HG02610 (cell line): Measurements from ENCODE around the gene FXR1.
"Not testable (repeated sequence)": the region's sequence is repeated elsewhere in the genome, so short reads cannot be mapped to it uniquely, and the experiment has no call there.

Experiments
- ATAC-seq: cut with Tn5 transposase; IDR thresholded peaks from one replicate; pipeline ENCODE4 v1.9.1; 2021; ENCODE audit warnings: mild to moderate bottlenecking, moderate library complexity; ENCODE audit not compliant: unreplicated experiment

The FXR1 gene

DNA sequence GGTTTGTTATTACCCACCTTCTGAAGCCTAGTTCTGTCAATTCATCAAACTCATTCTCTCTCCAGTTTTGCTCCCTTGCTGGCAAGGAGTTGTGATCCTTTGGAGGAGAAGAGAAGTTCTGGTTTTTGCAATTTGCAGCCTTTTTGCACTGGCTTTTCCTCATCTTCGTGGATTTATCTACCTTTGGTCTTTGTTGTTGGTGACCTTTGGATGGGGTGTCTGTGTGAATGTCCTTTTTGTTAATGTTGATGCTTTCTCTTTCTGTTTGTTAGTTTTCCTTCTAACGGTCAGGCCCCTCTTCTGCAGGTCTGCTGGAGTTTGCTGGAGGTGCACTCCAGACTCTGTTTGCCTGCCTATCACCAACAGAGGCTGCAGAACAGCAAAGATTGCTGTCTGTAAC lies 91.0 kb downstream of the FXR1 start:
- not testable (repeated sequence) for ATAC-seq

- no peak for ATAC-seq
Measured at GRCh38 chr3:181006541-181006940, 94.1 kb downstream of the FXR1 start.

GRCh38 chr3:181007262-181007661 lies 94.8 kb downstream of the FXR1 start:
- ATAC-seq: no peak

- no peak for ATAC-seq
Measured at GRCh38 chr3:181008796-181009195, 96.3 kb downstream of the FXR1 start.

GRCh38 chr3:181009225-181009624 lies 96.8 kb downstream of the FXR1 start:
- ATAC-seq: no peak

DNA sequence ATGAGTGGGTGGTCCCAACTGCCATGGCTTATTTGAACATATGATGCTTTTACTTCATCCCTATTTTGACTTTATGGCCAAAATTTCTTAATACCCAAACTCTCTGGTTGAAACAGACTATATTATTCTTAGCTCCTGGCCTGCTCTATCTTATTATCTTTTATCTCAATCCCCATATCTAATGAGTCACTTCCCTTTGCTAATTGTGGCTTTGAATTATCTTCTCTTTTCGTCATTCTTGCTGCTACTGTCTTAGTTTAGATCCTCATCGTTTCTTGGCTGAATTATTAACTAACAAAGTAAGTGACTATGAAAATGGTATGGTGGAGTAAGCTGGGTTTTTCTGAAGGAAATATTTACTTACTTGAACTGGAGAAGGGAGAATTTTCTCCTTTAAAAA lies 105.2 kb downstream of the FXR1 start:
- ATAC-seq: no peak

DNA sequence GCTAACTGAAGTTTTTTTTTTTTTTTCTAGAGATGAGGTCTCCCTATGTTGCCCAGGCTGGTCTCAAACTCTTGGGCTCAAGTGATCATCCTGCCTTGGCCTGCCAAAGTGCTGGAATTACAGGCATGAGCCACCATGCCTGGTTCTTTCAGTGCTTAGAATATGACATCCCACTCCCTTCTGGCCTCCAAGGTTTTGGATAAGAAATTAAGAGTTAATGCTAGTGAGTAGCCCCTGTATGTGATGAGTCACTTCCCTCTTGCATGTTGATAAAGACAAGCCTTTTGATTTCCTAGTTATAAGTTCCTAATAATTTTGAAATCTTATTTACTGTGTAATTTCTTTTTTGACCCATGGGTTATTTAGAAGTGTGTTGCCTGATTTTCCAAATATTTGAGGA lies 112.7 kb downstream of the FXR1 start:
- no peak for ATAC-seq

GRCh38 chr3:181030948-181031347 lies 118.5 kb downstream of the FXR1 start:
- no peak for ATAC-seq
